ENCODE measurements around the gene PDE1A.
"Not testable (repeated sequence)": the region's sequence is repeated elsewhere in the genome, so short reads cannot be mapped to it uniquely, and the experiment has no call there.

The PDE1A gene

GRCh38 chr2:182404975-182405561 is 21.8 kb downstream of the PDE1A start:
- no peak overlapping the region for H3K27ac ChIP-seq
- H2AFZ ChIP-seq: no peak overlapping the region
- no peak overlapping the region for H3K4me3 ChIP-seq (ENCODE audit: low read depth, low read length)
- H3K27me3 ChIP-seq (ENCODE audit: control insufficient read depth, insufficient read depth, low read length): no peaks in the 10 kb centered on the region
- no peaks in the 10 kb centered on the region for H3K79me2 ChIP-seq
- no peak overlapping the region for H3K4me2 ChIP-seq (ENCODE audit: low read length)
- H3K9ac ChIP-seq: no peak overlapping the region
- no peaks in the 10 kb centered on the region for H3K9me3 ChIP-seq (ENCODE audit: control insufficient read depth, low read length)
- H3K4me1 ChIP-seq: no peaks in the 10 kb centered on the region
- H3K36me3 ChIP-seq (ENCODE audit: control insufficient read depth, insufficient read depth, low read length): no peaks in the 10 kb centered on the region
- no peak for TF ChIP-seq CTCF (IDR thresholded peaks at IDR 0.05)

GRCh38 chr2:182404092-182404491 is 22.7 kb downstream of the PDE1A start:
- Histone ChIP-seq H3K4me3 (ENCODE audit: low read depth, low read length) (no peak overlapping the region), H2AFZ (no peak overlapping the region), H3K9ac (no peak overlapping the region), H3K9me3 (ENCODE audit: control insufficient read depth, low read length) (no peaks in the 10 kb centered on the region), H3K36me3 (ENCODE audit: control insufficient read depth, insufficient read depth, low read length) (no peaks in the 10 kb centered on the region), H3K4me2 (ENCODE audit: low read length) (no peak overlapping the region), H3K79me2 (no peaks in the 10 kb centered on the region), H3K27me3 (ENCODE audit: control insufficient read depth, insufficient read depth, low read length) (no peaks in the 10 kb centered on the region), H3K4me1 (no peaks in the 10 kb centered on the region), H3K27ac (no peak overlapping the region)
- no peak for TF ChIP-seq CTCF (IDR thresholded peaks at IDR 0.05)

GRCh38 chr2:182393270-182393760 is 33.5 kb downstream of the PDE1A start:
- no peaks in the 10 kb centered on the region for H3K27me3 ChIP-seq (ENCODE audit: control insufficient read depth, insufficient read depth, low read length)
- TF ChIP-seq CTCF (IDR thresholded peaks at IDR 0.05): no peak

GRCh38 chr2:182391443-182391842 is 35.4 kb downstream of the PDE1A start:
- Histone ChIP-seq H3K9me3 (ENCODE audit: control insufficient read depth, low read length) (no peaks in the 10 kb centered on the region), H3K27ac (no peak overlapping the region), H3K36me3 (ENCODE audit: control insufficient read depth, insufficient read depth, low read length) (no peaks in the 10 kb centered on the region), H3K9ac (no peak overlapping the region), H3K79me2 (no peaks in the 10 kb centered on the region), H3K4me2 (ENCODE audit: low read length) (no peak overlapping the region), H3K27me3 (ENCODE audit: control insufficient read depth, insufficient read depth, low read length) (no peaks in the 10 kb centered on the region), H2AFZ (no peak overlapping the region), H3K4me3 (ENCODE audit: low read depth, low read length) (no peak overlapping the region), H3K4me1 (no peaks in the 10 kb centered on the region)
- no peak for TF ChIP-seq CTCF (IDR thresholded peaks at IDR 0.05)

More at GRCh38 chr2:182393270-182393760, 33.5 kb downstream of the PDE1A start:
- H3K79me2 ChIP-seq: no peaks in the 10 kb centered on the region
- H3K27ac ChIP-seq: no peak overlapping the region
- H3K4me1 ChIP-seq: no peaks in the 10 kb centered on the region
- H3K9me3 ChIP-seq (ENCODE audit: control insufficient read depth, low read length): no peaks in the 10 kb centered on the region
- H2AFZ ChIP-seq: no peak overlapping the region
- H3K36me3 ChIP-seq (ENCODE audit: control insufficient read depth, insufficient read depth, low read length): no peaks in the 10 kb centered on the region
- no peak overlapping the region for H3K4me2 ChIP-seq (ENCODE audit: low read length)
- H3K4me3 ChIP-seq (ENCODE audit: low read depth, low read length): no peak overlapping the region
- H3K9ac ChIP-seq: no peak overlapping the region

GRCh38 chr2:182386267-182386880 is 40.5 kb downstream of the PDE1A start:
- H3K4me2 ChIP-seq (ENCODE audit: low read length); H3K9me3 ChIP-seq (ENCODE audit: control insufficient read depth, low read length); H3K27ac ChIP-seq; H3K79me2 ChIP-seq; H3K4me3 ChIP-seq (ENCODE audit: low read depth, low read length); H3K9ac ChIP-seq; H2AFZ ChIP-seq; H3K27me3 ChIP-seq (ENCODE audit: control insufficient read depth, insufficient read depth, low read length); H3K4me1 ChIP-seq; H3K36me3 ChIP-seq (ENCODE audit: control insufficient read depth, insufficient read depth, low read length): not testable (repeated sequence)

All from parathyroid adenoma (tissue), 2 donors.